HG03175 (cell line): ENCODE data around the gene MEN1.

ENCODE experiments used
- ATAC-seq: cut with Tn5 transposase; IDR thresholded peaks from one replicate; pipeline ENCODE4 v1.9.1; 2021; ENCODE audit warnings: mild to moderate bottlenecking, moderate library complexity; ENCODE audit not compliant: unreplicated experiment

MEN1 gene

GRCh38 chr11:64803158-64803845, 7.0 kb downstream of the MEN1 start, which contains the start of gene MAP4K2:
Gene MAP4K2 (minus strand): TSS chr11:64803214. CDS start chr11:64803149, 65 bp downstream.
- ATAC-seq, result peak; percentile 59

GRCh38 chr11:64802370-64803157, 7.8 kb downstream of the MEN1 start:
- peak; percentile 30 for ATAC-seq

- ATAC-seq, result no peak
Observed at GRCh38 chr11:64801561-64802369, 8.6 kb downstream of the MEN1 start.

- no peak for ATAC-seq
Observed at GRCh38 chr11:64801158-64801464, 9.2 kb downstream of the MEN1 start.

GRCh38 chr11:64800303-64801157, 9.8 kb downstream of the MEN1 start:
- ATAC-seq, result no peak

GRCh38 chr11:64799623-64800302, 10.6 kb downstream of the MEN1 start:
- ATAC-seq, result no peak

- no peak for ATAC-seq
Observed at GRCh38 chr11:64799256-64799622, 11.1 kb downstream of the MEN1 start.

GRCh38 chr11:64796757-64797541, 13.4 kb downstream of the MEN1 start:
- no peak for ATAC-seq

- no peak for ATAC-seq
Observed at GRCh38 chr11:64796047-64796756, 14.1 kb downstream of the MEN1 start.

GRCh38 chr11:64794526-64794925, 15.8 kb downstream of the MEN1 start:
- no peak for ATAC-seq

- no peak for ATAC-seq
Observed at GRCh38 chr11:64793271-64794160, 16.8 kb downstream of the MEN1 start.

GRCh38 chr11:64792482-64792881, 17.9 kb downstream of the MEN1 start:
- ATAC-seq, result no peak

- no peak for ATAC-seq
Observed at GRCh38 chr11:64791781-64792291, 18.5 kb downstream of the MEN1 start.

GRCh38 chr11:64790205-64791095, 19.9 kb downstream of the MEN1 start:
- no peak for ATAC-seq

GRCh38 chr11:64789331-64790204, 20.8 kb downstream of the MEN1 start:
- ATAC-seq, result no peak
